OCI-LY7 (cell line): Measurements from ENCODE around the gene GRK6.

ENCODE experiments used
- CTCF ChIP-seq: fragments of 200-600 bp; sonication (generic); conservative IDR thresholded peaks from 2 replicates; pipeline ENCODE4 v1.5.1; 2014; ENCODE audit warnings: mild to moderate bottlenecking, antibody characterized with exemption, low read length, moderate library complexity, mixed read lengths
- EZH2phosphoT487 ChIP-seq: fragments of 200-600 bp; sonication (generic); IDR thresholded peaks from 2 replicates; pipeline ENCODE4 v1.6.1; 2018; ENCODE audit warnings: low read depth, borderline replicate concordance, mild to moderate bottlenecking, mixed run types, antibody characterized with exemption, low read length, moderate library complexity, mixed read lengths

- no peak for TF ChIP-seq CTCF
- no peak for TF ChIP-seq EZH2phosphoT487
These were observed 6.6 kb downstream of the GRK6 start for GRCh38 chr5:177432839-177433657.
